Kasumi-1 (cell line): ENCODE measurements around the gene GSX2.

Experiments
- DNase-seq, 2 experiments: peaks; one replicate each; lab custom pipeline; 2025; lab: John Stamatoyannopoulos, UW

GSX2 gene

GRCh38 chr4:54077812-54078211 lies 22.2 kb upstream of the GSX2 start:
- no peak for DNase-seq

- no peak for DNase-seq
Measured at GRCh38 chr4:54082168-54082567, 17.8 kb upstream of the GSX2 start.

DNA sequence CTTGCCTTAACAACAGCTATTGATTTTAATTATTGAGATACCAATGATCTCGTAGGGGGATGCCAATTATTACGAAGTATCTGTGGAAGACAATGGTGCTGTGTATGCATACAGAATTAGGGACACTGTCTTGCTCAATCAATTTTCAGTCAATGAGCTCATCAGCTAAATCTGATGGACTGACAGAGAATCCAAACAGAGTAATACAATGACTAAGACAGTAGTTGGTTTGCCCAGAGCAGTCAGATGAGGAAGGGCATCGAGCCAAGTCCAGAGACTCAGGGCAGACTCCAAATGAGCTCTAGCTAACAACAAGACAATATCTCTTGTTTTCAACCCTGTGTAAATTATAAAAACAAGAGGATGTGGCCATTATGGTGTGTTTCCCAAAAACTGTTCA lies 14.7 kb upstream of the GSX2 start:
- DNase-seq, result no peak

DNA sequence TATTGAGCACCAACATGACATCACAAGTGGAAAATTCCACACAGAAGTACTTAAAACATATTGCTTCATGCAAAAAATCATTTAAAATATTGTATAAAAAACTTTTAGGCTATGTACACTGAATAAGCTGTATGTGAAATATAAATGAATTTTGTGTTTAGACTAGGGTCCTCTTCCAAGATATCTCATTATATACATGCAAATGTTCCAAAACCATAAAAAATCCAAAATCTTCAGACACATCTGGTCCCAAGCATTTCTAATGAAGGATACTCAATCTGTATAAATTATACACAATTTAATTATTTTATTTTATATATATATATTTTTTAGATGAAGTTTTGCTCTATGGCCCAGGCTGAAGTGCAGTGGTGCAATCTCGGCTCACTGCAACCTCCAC lies 10.1 kb upstream of the GSX2 start:
- no peak for DNase-seq

- no peak for DNase-seq
Measured at GRCh38 chr4:54090404-54090803, 9.6 kb upstream of the GSX2 start.

- DNase-seq, result no peak
Measured at GRCh38 chr4:54090804-54091623, 8.9 kb upstream of the GSX2 start.

GRCh38 chr4:54091637-54092404 lies 8.1 kb upstream of the GSX2 start:
- DNase-seq, result peak; percentile 91 to 99

DNA sequence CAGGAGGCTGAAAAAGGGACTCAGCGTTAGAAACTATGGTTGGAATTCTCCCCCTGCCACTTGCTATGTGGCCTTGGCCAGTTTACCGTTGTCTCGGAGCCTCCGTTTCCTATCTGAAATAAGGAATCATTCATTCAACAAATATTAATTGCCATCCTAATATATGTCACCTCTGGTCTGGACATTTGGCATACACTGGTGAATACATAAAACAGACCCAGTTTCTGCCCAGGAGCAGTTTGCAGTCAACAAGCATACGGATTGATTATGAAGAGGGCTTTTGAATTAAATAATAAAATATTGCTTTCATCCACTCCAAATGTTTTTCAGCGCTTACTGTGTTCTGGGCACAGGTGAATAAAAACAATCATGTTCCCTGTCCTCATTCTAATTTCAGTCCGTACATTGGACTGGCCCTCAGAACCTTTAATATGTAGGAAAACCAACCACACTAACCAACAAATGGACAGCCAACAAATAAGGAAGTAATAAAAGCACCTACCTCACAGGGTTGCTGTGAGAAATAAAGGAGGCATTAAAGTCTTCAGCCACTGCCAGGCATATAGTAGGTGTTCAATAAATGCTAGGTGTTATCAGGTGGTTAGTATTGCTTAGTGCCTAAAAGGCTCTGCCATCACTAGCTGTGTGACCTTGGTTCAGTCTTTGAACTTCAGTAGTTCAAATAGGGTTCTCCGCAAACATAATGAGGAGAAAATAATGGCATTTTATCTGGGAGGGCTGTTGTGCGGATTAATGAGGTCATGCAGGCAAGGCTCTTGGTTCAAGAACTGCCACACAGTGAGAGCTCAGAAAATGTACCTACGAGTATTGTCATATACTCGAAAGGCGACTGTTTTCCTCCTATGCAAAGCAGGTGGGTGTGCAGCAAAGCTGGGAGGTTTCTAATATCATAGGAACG lies 7.3 kb upstream of the GSX2 start:
- peak; percentile 26 to 60 for DNase-seq

- DNase-seq, result no peak
Measured at GRCh38 chr4:54093324-54094240, 6.4 kb upstream of the GSX2 start.

GRCh38 chr4:54094451-54094850 lies 5.5 kb upstream of the GSX2 start:
- DNase-seq, result no peak

DNA sequence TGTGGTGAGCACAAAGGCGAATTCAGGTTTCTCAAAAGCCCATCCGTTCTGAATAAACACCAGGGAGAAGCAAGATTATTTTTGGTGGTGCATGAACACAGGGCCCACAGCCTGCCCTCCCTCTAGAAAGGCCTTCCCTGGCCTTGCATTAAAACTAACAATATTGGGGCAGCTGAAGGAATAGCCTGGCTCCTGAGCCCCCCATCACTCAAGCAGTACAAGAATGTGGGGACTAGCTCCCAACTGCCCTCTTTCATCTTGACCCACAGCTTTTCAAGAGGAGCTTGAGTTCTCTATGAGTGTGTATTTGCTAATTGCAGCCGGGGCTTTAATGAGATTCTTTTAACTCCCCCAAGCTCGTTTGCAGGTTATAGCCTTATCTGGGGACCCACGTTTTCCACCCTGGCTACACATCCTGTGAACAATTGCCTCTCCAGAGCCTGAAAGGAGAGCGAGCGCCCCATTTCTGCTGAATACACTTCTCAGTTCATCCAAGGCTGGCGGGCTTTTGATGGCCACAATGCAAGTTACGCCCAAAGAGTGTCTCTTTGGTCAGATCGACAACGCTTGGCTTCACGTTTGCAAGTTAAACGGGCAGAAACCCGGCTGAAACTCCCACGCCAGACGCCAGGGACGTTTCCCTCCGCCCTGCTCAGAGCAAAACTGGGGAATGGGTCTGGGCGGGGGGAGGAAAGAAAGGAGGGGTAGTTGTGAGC lies 4.7 kb upstream of the GSX2 start:
- DNase-seq, result no peak

GRCh38 chr4:54096295-54096962 lies 3.5 kb upstream of the GSX2 start:
- DNase-seq, result no peak

- DNase-seq, result no peak
Measured at GRCh38 chr4:54097152-54097551, 2.8 kb upstream of the GSX2 start.

- DNase-seq, result peak in 1 of 2 experiments; percentile 42
Measured at GRCh38 chr4:54098375-54098774, 1.6 kb upstream of the GSX2 start.

- DNase-seq, result no peak
Measured at GRCh38 chr4:54099287-54099747, 646 bp upstream of the GSX2 start.

DNA sequence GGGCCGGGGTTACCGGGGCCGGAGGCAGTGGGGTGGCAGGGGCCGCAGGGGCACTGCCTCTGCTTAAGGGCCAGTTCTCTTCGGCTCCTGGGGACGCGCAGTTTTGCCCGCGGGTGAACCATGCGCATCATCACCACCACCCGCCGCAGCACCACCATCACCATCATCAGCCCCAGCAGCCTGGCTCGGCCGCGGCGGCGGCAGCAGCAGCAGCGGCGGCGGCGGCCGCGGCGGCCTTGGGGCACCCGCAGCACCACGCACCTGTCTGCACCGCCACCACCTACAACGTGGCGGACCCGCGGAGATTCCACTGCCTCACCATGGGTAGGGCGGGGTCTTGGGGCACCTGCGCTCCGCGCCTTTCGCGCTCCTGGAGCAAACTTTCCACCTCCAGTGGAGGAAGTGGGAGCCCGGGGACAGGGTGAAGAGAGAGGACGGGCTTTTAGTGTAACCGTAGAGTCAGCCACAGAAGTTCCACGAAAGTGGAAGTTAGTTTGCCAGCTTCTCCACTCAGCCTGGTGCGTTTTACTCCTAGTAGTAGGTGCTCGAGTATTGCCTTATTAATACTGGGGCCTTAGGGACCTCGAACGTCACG lies 729 bp downstream of the GSX2 start:
- DNase-seq, result peak; percentile 30 to 45

- DNase-seq, result no peak
Measured at GRCh38 chr4:54101190-54102041, 1.5 kb downstream of the GSX2 start.

DNA sequence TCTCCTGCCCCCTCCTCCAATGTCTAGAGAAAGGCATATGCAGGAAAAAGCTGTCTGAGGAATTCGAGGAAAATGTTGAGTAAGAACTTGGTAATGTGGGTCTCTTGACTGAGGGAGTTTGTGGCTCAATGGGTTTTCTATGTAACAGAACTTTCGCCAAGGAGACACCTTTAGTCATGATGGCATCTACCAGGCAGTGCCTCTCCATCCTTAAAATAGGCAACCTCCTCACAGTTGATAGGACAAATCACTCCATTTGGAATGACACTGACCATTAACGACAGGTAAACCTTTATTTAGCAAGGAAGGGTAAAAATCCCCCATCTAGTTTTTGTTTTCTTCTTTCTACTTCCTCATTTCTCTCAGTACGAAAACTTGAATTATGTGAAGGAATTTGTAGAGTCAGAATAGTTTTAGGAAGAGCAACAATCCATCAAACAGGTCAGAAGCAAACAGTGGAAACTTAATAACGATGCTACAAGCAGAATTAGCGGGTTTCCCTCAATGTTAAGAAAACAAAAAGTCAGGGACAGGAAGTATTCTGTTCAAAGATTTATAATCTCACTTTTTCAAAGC lies 2.7 kb downstream of the GSX2 start:
- DNase-seq, result peak; percentile 36 to 49
